Calu3 (cell line): ENCODE results near the gene MXRA7. TPM values are rescaled to one million over a fixed set of nuclear protein-coding genes. Genes with fewer than 3 reads are reported as not detected.

Experiments
- BruUV-seq: library from RNA; stranded (reverse); fragments of 400-500 nt; replicated peaks from 2 replicates; lab custom pipeline; 2021; lab: Mats Ljungman, UMichigan
- CTCF ChIA-PET: fragments of 300-600 bp; sonication (Branson Sonifier 250); formaldehyde crosslinking; loops from one replicate; lab custom pipeline; 2022; ENCODE audit warnings: antibody characterized with exemption; lab: Charles Lee
- DNase-seq: peaks from one replicate; pipeline ENCODE4 v3.0.0; 2022
- H3K27ac Mint-ChIP-seq: one replicate; pipeline ENCODE4 v1.8.0; 2022; ENCODE audit warnings: mixed read lengths; ENCODE audit not compliant: unreplicated experiment
- H3K27me3 Mint-ChIP-seq: one replicate; pipeline ENCODE4 v1.8.0; 2022; ENCODE audit warnings: mixed read lengths; ENCODE audit not compliant: unreplicated experiment
- H3K36me3 Mint-ChIP-seq: one replicate; pipeline ENCODE4 v1.8.0; 2022; ENCODE audit warnings: mild to moderate bottlenecking, moderate library complexity, mixed read lengths; ENCODE audit not compliant: insufficient read depth, unreplicated experiment
- H3K4me1 Mint-ChIP-seq: one replicate; pipeline ENCODE4 v1.8.0; 2022; ENCODE audit warnings: mild to moderate bottlenecking, low read depth, mixed read lengths; ENCODE audit not compliant: unreplicated experiment
- H3K4me3 Mint-ChIP-seq: one replicate; pipeline ENCODE4 v1.8.0; 2022; ENCODE audit warnings: mild to moderate bottlenecking, low read depth, moderate library complexity, mixed read lengths; ENCODE audit not compliant: unreplicated experiment
- H3K9me3 Mint-ChIP-seq: one replicate; pipeline ENCODE4 v1.8.0; 2022; ENCODE audit warnings: low read depth, mixed read lengths; ENCODE audit not compliant: unreplicated experiment
- CTCF ChIP-seq: fragments of 200-600 bp; IDR thresholded peaks from one replicate; pipeline ENCODE4 v1.8.0; 2022; ENCODE audit warnings: antibody characterized with exemption; ENCODE audit not compliant: unreplicated experiment
- intact Hi-C: fragments of 100-400 bp; cut with micrococcal nuclease; formaldehyde crosslinking; loops from one replicate; pipeline ENCODE4 v1.10.0; 2022; ENCODE audit not compliant: unreplicated experiment
- total RNA-seq: library from RNA; stranded (reverse); gene quantifications from 2 replicates; pipeline ENCODE4 v1.2.3, GENCODE V29; 2022

Gene MXRA7
- total RNA-seq, 1 experiment from 2014 or later = 9.9 TPM

- H3K4me1 Mint-ChIP-seq = peaks cover 45% of the 10 kb centered on the region
- H3K4me3 Mint-ChIP-seq = no peak overlapping the region
- H3K36me3 Mint-ChIP-seq = peaks cover 18% of the 10 kb centered on the region
- TF ChIP-seq CTCF = no peak
- no TSS peak for BruUV-seq
- CTCF ChIA-PET = no interaction called here
- H3K27ac Mint-ChIP-seq = no peak overlapping the region
- no peaks in the 10 kb centered on the region for H3K27me3 Mint-ChIP-seq
- intact Hi-C loops = no loop called here
- no peak for DNase-seq
- H3K9me3 Mint-ChIP-seq = no peaks in the 10 kb centered on the region
These were observed 75.0 kb downstream of the MXRA7 start for GRCh38 chr17:76635659-76636360.

GRCh38 chr17:76635039-76635438 lies 75.7 kb downstream of the MXRA7 start:
- Mint-ChIP-seq H3K27ac (no peak overlapping the region), H3K9me3 (no peaks in the 10 kb centered on the region), H3K36me3 (peaks cover 18% of the 10 kb centered on the region), H3K4me3 (no peak overlapping the region), H3K4me1 (peaks cover 38% of the 10 kb centered on the region), H3K27me3 (no peaks in the 10 kb centered on the region)
- no peak for DNase-seq
- CTCF ChIA-PET = no interaction called here
- no peak for TF ChIP-seq CTCF
- BruUV-seq = no TSS peak
- intact Hi-C loops = no loop called here

- CTCF ChIA-PET = no interaction called here
These were observed 77.0 kb downstream of the MXRA7 start for GRCh38 chr17:76633628-76634328.

More at GRCh38 chr17:76633628-76634328, 77.0 kb downstream of the MXRA7 start:
- H3K27ac Mint-ChIP-seq = no peak overlapping the region
- peaks cover 32% of the 10 kb centered on the region for H3K4me1 Mint-ChIP-seq
- BruUV-seq = no TSS peak
- peaks cover 24% of the 10 kb centered on the region for H3K36me3 Mint-ChIP-seq
- intact Hi-C loops = no loop called here
- no peak for TF ChIP-seq CTCF
- H3K9me3 Mint-ChIP-seq = no peaks in the 10 kb centered on the region
- H3K27me3 Mint-ChIP-seq = no peaks in the 10 kb centered on the region
- H3K4me3 Mint-ChIP-seq = no peak overlapping the region
- DNase-seq = no peak
